DOHH2 (cell line): Measurements from ENCODE around the gene CASP8.

Source experiments
- H3F3A ChIP-seq: fragments of 200-600 bp; sonication (generic), shearing (Covaris generic); 2 replicates; pipeline ENCODE4 v1.6.0; 2016; ENCODE audit warnings: antibody characterized with exemption, mild to moderate bottlenecking; ENCODE audit not compliant: control insufficient read depth, insufficient read depth
- H3K27ac ChIP-seq: fragments of 200-600 bp; sonication (generic); 2 replicates; pipeline ENCODE4 v1.5.1; 2014; ENCODE audit warnings: low read depth, mild to moderate bottlenecking, low read length, moderate library complexity
- H3K27me3 ChIP-seq: fragments of 200-600 bp; sonication (generic); 2 replicates; pipeline ENCODE4 v1.6.1; 2014; ENCODE audit warnings: mild to moderate bottlenecking, low read length, mixed read lengths; ENCODE audit not compliant: control insufficient read depth
- H3K36me3 ChIP-seq: fragments of 200-600 bp; sonication (generic); 2 replicates; pipeline ENCODE4 v1.6.1; 2014; ENCODE audit warnings: mild to moderate bottlenecking, low read length, moderate library complexity, mixed read lengths; ENCODE audit not compliant: control insufficient read depth
- H3K4me1 ChIP-seq: fragments of 200-600 bp; sonication (generic); 2 replicates; pipeline ENCODE4 v1.6.1; 2014; ENCODE audit warnings: mild to moderate bottlenecking, low read length, mixed read lengths; ENCODE audit not compliant: control insufficient read depth
- H3K4me2 ChIP-seq: fragments of 200-600 bp; sonication (generic); 2 replicates; pipeline ENCODE4 v1.6.0; 2014; ENCODE audit warnings: mild to moderate bottlenecking, low read length, moderate library complexity
- H3K4me3 ChIP-seq: fragments of 200-600 bp; sonication (generic); 2 replicates; pipeline ENCODE4 v1.5.1; 2014; ENCODE audit warnings: mild to moderate bottlenecking, low read length, mixed read lengths
- H3K79me2 ChIP-seq: fragments of 200-600 bp; sonication (generic); 2 replicates; pipeline ENCODE4 v1.6.1; 2014; ENCODE audit warnings: mild to moderate bottlenecking, low read length, mixed read lengths; ENCODE audit not compliant: control insufficient read depth
- H3K9me2 ChIP-seq: fragments of 200-600 bp; sonication (generic); replicated peaks from 2 replicates; pipeline ENCODE4 v1.6.1; 2014; ENCODE audit warnings: mild to moderate bottlenecking, low read length, mixed read lengths; ENCODE audit not compliant: control insufficient read depth
- H3K9me3 ChIP-seq: fragments of 200-600 bp; sonication (generic); 2 replicates; pipeline ENCODE4 v1.6.1; 2014; ENCODE audit warnings: antibody characterized with exemption, low read length, mixed read lengths; ENCODE audit not compliant: control insufficient read depth, insufficient read depth
- H4K20me1 ChIP-seq: fragments of 200-600 bp; sonication (generic); 2 replicates; pipeline ENCODE4 v1.6.0; 2014; ENCODE audit warnings: low read depth, mild to moderate bottlenecking, antibody characterized with exemption, low read length, moderate library complexity; ENCODE audit not compliant: control insufficient read depth, insufficient read depth
- CTCF ChIP-seq: fragments of 200-600 bp; sonication (generic); IDR thresholded peaks from one replicate; pipeline ENCODE4 v1.5.1; 2014; ENCODE audit warnings: antibody characterized with exemption, mild to moderate bottlenecking, low read depth, low read length; ENCODE audit not compliant: poor library complexity, severe bottlenecking
- EZH2phosphoT487 ChIP-seq: fragments of 200-600 bp; sonication (generic); IDR thresholded peaks from 2 replicates; pipeline ENCODE4 v1.6.1; 2017; ENCODE audit warnings: borderline replicate concordance, mild to moderate bottlenecking, antibody characterized with exemption, low read length, moderate library complexity, mixed read lengths

The CASP8 gene

GRCh38 chr2:201320257-201320656, 59.9 kb downstream of the CASP8 start:
- Histone ChIP-seq H3K4me3 (no peak overlapping the region), H3K27me3 (no peaks in the 10 kb centered on the region), H3K9me3 (no peaks in the 10 kb centered on the region), H3K4me1 (no peaks in the 10 kb centered on the region), H3K27ac (no peak overlapping the region), H3K79me2 (no peaks in the 10 kb centered on the region), H3F3A (no peaks in the 10 kb centered on the region), H3K36me3 (no peaks in the 10 kb centered on the region), H3K9me2 (no peaks in the 10 kb centered on the region), H4K20me1 (no peaks in the 10 kb centered on the region), H3K4me2 (no peak overlapping the region)
- TF ChIP-seq EZH2phosphoT487 (no peak), CTCF (no peak)

GRCh38 chr2:201320701-201321100, 60.4 kb downstream of the CASP8 start:
- Histone ChIP-seq H3F3A (no peaks in the 10 kb centered on the region), H3K27me3 (no peaks in the 10 kb centered on the region), H3K4me2 (no peak overlapping the region), H3K36me3 (no peaks in the 10 kb centered on the region), H3K4me1 (no peaks in the 10 kb centered on the region), H3K9me2 (no peaks in the 10 kb centered on the region), H3K4me3 (no peak overlapping the region), H3K9me3 (no peaks in the 10 kb centered on the region), H3K79me2 (no peaks in the 10 kb centered on the region), H4K20me1 (no peaks in the 10 kb centered on the region), H3K27ac (no peak overlapping the region)
- no peak for TF ChIP-seq CTCF
- no peak for TF ChIP-seq EZH2phosphoT487

- Histone ChIP-seq H4K20me1 (no peaks in the 10 kb centered on the region), H3F3A (no peaks in the 10 kb centered on the region), H3K9me3 (no peaks in the 10 kb centered on the region), H3K79me2 (no peaks in the 10 kb centered on the region), H3K27me3 (no peaks in the 10 kb centered on the region), H3K27ac (no peak overlapping the region), H3K4me1 (no peaks in the 10 kb centered on the region), H3K4me2 (no peak overlapping the region), H3K36me3 (no peaks in the 10 kb centered on the region), H3K4me3 (no peak overlapping the region), H3K9me2 (no peaks in the 10 kb centered on the region)
- no peak for TF ChIP-seq EZH2phosphoT487
These were observed 62.4 kb downstream of the CASP8 start for GRCh38 chr2:201322772-201323171.

GRCh38 chr2:201327678-201328077, 67.3 kb downstream of the CASP8 start:
- TF ChIP-seq EZH2phosphoT487 (no peak), CTCF (no peak)
- H3K4me3 ChIP-seq, result no peak overlapping the region
- no peaks in the 10 kb centered on the region for H3K36me3 ChIP-seq
- H3F3A ChIP-seq, result no peaks in the 10 kb centered on the region
- no peaks in the 10 kb centered on the region for H3K9me2 ChIP-seq
- H3K27ac ChIP-seq, result no peak overlapping the region
- H3K9me3 ChIP-seq, result no peaks in the 10 kb centered on the region
- H3K4me2 ChIP-seq, result no peak overlapping the region
- H4K20me1 ChIP-seq, result no peaks in the 10 kb centered on the region
- no peaks in the 10 kb centered on the region for H3K27me3 ChIP-seq
- H3K79me2 ChIP-seq, result no peaks in the 10 kb centered on the region
- H3K4me1 ChIP-seq, result no peaks in the 10 kb centered on the region
